Measurements from ENCODE around the gene ZNF488.

Gene ZNF488

DNA sequence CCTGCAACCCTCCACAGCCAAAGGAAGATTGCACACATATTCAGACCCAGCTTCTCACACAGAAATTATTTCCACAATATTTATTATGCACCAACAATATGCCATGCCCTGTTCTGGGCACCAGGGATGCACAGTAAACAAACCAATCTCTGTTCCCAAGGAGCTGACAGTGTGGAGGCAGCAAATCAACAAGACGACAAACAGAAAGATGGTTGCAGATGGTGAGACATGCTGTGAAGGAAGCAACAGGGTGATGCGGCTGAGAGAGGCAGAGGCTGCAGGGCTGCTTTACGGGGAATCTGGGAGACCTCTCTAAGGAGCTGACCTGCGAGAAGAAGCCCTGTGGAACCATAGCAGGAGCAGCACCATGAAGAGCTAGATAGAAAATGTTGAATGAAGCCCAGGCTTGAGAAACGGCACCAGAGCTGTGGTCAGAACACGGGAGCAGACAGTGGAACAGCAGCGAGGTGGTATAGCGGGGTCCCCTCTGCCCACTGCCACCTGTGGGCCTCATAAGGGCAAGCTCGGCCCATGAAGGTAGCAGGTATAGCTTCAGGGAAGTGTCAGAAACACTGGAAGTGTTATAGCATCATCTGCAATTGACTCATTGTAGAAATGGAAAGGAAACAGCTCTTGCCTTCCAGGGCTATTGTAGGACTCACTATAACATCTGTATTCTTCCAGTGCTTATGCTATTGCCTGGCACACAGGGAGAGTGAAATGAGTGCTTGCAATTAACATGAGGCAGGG, 18.5 kb downstream of the ZNF488 start:
- H3K4me1 ChIP-seq (ENCODE audit: control extremely low read depth in 1 of 4, control insufficient read depth in 4 of 4, insufficient read depth in 4 of 4, low read length in 3 of 4), result no peaks in the 10 kb centered on the region
- H3K4me3 ChIP-seq (ENCODE audit: control insufficient read depth in 1 of 7, extremely low read depth in 1 of 7, insufficient read depth in 4 of 7, low read depth in 2 of 7, low read length in 6 of 7), result no peak overlapping the region
- 98% methylated on average over 9 of the region's 9 CpGs for whole genome bisulfite sequencing (ENCODE audit: insufficient coverage)
- POLR2A ChIA-PET, result no interaction called here
- H3K27ac ChIP-seq (ENCODE audit: insufficient read depth in 1 of 2, low read depth in 1 of 2, low read length in 2 of 2, poor library complexity in 1 of 2, severe bottlenecking in 2 of 2), result no peak overlapping the region
- no peaks in the 10 kb centered on the region for H3K36me3 ChIP-seq (ENCODE audit: control insufficient read depth in 4 of 4, insufficient read depth in 4 of 4, low read length in 3 of 4)
- CTCF ChIA-PET, result interaction anchor here (1.4 kb wide), 2 partner anchors 9 to 39 kb away, joined by 4 to 6 read pairs; no protein-coding TSS in a partner anchor
- H3K9me3 ChIP-seq (ENCODE audit: control extremely low read depth in 1 of 5, control insufficient read depth in 4 of 5, insufficient read depth in 2 of 5, low read depth in 1 of 5, low read length in 4 of 5), result no peaks in the 10 kb centered on the region
- no peak for DNase-seq
- H3K27me3 ChIP-seq (replicated peaks in 2 of 5; ENCODE audit: control insufficient read depth in 4 of 5, insufficient read depth in 5 of 5, low read length in 4 of 5), result no peaks in the 10 kb centered on the region

- ChIA-PET POLR2A (no interaction called here), CTCF (interaction anchor here (1.4 kb wide), 2 partner anchors 10 to 40 kb away, joined by 4 to 6 read pairs; no protein-coding TSS in a partner anchor)
- Histone ChIP-seq H3K36me3 (ENCODE audit: control insufficient read depth in 4 of 4, insufficient read depth in 4 of 4, low read length in 3 of 4) (no peaks in the 10 kb centered on the region), H3K4me1 (ENCODE audit: control extremely low read depth in 1 of 4, control insufficient read depth in 4 of 4, insufficient read depth in 4 of 4, low read length in 3 of 4) (no peaks in the 10 kb centered on the region), H3K9me3 (ENCODE audit: control extremely low read depth in 1 of 5, control insufficient read depth in 4 of 5, insufficient read depth in 2 of 5, low read depth in 1 of 5, low read length in 4 of 5) (no peaks in the 10 kb centered on the region), H3K4me3 (ENCODE audit: control insufficient read depth in 1 of 7, extremely low read depth in 1 of 7, insufficient read depth in 4 of 7, low read depth in 2 of 7, low read length in 6 of 7) (no peak overlapping the region), H3K27me3 (replicated peaks in 2 of 5; ENCODE audit: control insufficient read depth in 4 of 5, insufficient read depth in 5 of 5, low read length in 4 of 5) (no peaks in the 10 kb centered on the region), H3K27ac (ENCODE audit: insufficient read depth in 1 of 2, low read depth in 1 of 2, low read length in 2 of 2, poor library complexity in 1 of 2, severe bottlenecking in 2 of 2) (no peak overlapping the region)
- no peak for DNase-seq
- WGBS (ENCODE audit: insufficient coverage), result 100% methylated on average over 5 of the region's 6 CpGs
Measured at GRCh38 chr10:47364911-47365310, 19.2 kb downstream of the ZNF488 start.

GRCh38 chr10:47364366-47364765, 19.7 kb downstream of the ZNF488 start:
- H3K27me3 ChIP-seq (replicated peaks in 2 of 5; ENCODE audit: control insufficient read depth in 4 of 5, insufficient read depth in 5 of 5, low read length in 4 of 5), result no peaks in the 10 kb centered on the region
- H3K36me3 ChIP-seq (ENCODE audit: control insufficient read depth in 4 of 4, insufficient read depth in 4 of 4, low read length in 3 of 4), result no peaks in the 10 kb centered on the region
- CTCF ChIA-PET, result interaction anchor here (1.4 kb wide), 2 partner anchors 10 to 41 kb away, joined by 4 to 6 read pairs; no protein-coding TSS in a partner anchor
- 95% methylated on average over 3 of the region's 4 CpGs for WGBS (ENCODE audit: insufficient coverage)
- H3K4me3 ChIP-seq (ENCODE audit: control insufficient read depth in 1 of 7, extremely low read depth in 1 of 7, insufficient read depth in 4 of 7, low read depth in 2 of 7, low read length in 6 of 7), result no peak overlapping the region
- H3K4me1 ChIP-seq (ENCODE audit: control extremely low read depth in 1 of 4, control insufficient read depth in 4 of 4, insufficient read depth in 4 of 4, low read length in 3 of 4), result no peaks in the 10 kb centered on the region
- POLR2A ChIA-PET, result no interaction called here
- no peak for DNase-seq
- no peaks in the 10 kb centered on the region for H3K9me3 ChIP-seq (ENCODE audit: control extremely low read depth in 1 of 5, control insufficient read depth in 4 of 5, insufficient read depth in 2 of 5, low read depth in 1 of 5, low read length in 4 of 5)
- H3K27ac ChIP-seq (ENCODE audit: insufficient read depth in 1 of 2, low read depth in 1 of 2, low read length in 2 of 2, poor library complexity in 1 of 2, severe bottlenecking in 2 of 2), result no peak overlapping the region

DNA sequence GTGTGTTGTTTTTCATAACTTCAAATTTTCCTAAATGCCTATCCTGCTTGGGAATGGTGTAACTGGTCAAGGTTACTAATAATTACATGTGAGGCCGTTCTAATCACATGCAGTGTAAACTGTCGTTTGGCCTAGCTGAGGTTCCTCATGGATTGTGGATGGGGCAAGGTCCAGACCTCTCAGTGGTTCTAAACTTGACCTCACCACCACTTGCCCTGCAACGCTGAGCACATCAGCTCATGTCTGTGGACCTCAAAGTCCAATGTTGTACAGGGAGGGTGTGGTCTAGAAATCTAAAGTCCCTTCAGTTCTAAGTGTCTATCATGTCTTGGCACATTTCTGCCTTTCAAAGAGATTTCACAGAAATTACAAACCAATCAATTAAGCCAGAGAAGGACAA, 20.3 kb downstream of the ZNF488 start:
- no peak for DNase-seq
- ChIA-PET CTCF (interaction anchor here (1.1 kb wide), 1 partner anchor 33 kb away, joined by 3 read pairs; no protein-coding TSS in a partner anchor), POLR2A (no interaction called here)
- no peaks in the 10 kb centered on the region for H3K4me1 ChIP-seq (ENCODE audit: control extremely low read depth in 1 of 4, control insufficient read depth in 4 of 4, insufficient read depth in 4 of 4, low read length in 3 of 4)
- H3K36me3 ChIP-seq (ENCODE audit: control insufficient read depth in 4 of 4, insufficient read depth in 4 of 4, low read length in 3 of 4), result no peaks in the 10 kb centered on the region
- no peak overlapping the region for H3K4me3 ChIP-seq (ENCODE audit: control insufficient read depth in 1 of 7, extremely low read depth in 1 of 7, insufficient read depth in 4 of 7, low read depth in 2 of 7, low read length in 6 of 7)
- no peaks in the 10 kb centered on the region for H3K9me3 ChIP-seq (ENCODE audit: control extremely low read depth in 1 of 5, control insufficient read depth in 4 of 5, insufficient read depth in 2 of 5, low read depth in 1 of 5, low read length in 4 of 5)
- H3K27me3 ChIP-seq (replicated peaks in 2 of 5; ENCODE audit: control insufficient read depth in 4 of 5, insufficient read depth in 5 of 5, low read length in 4 of 5), result no peaks in the 10 kb centered on the region
- WGBS (ENCODE audit: insufficient coverage), result 100% methylated on average over 2 of the region's 3 CpGs
- no peak overlapping the region for H3K27ac ChIP-seq (ENCODE audit: insufficient read depth in 1 of 2, low read depth in 1 of 2, low read length in 2 of 2, poor library complexity in 1 of 2, severe bottlenecking in 2 of 2)

GRCh38 chr10:47362199-47362598, 21.9 kb downstream of the ZNF488 start:
- ChIA-PET POLR2A (no interaction called here), CTCF (interaction anchor here (0.7 to 1.4 kb wide), 7 partner anchors 8 to 87 kb away, joined by 3 to 5 read pairs (median 3); no protein-coding TSS in a partner anchor)
- no peak for DNase-seq
- Histone ChIP-seq H3K4me1 (ENCODE audit: control extremely low read depth in 1 of 4, control insufficient read depth in 4 of 4, insufficient read depth in 4 of 4, low read length in 3 of 4) (no peaks in the 10 kb centered on the region), H3K27me3 (replicated peaks in 2 of 5; ENCODE audit: control insufficient read depth in 4 of 5, insufficient read depth in 5 of 5, low read length in 4 of 5) (no peaks in the 10 kb centered on the region), H3K9me3 (ENCODE audit: control extremely low read depth in 1 of 5, control insufficient read depth in 4 of 5, insufficient read depth in 2 of 5, low read depth in 1 of 5, low read length in 4 of 5) (no peaks in the 10 kb centered on the region), H3K36me3 (ENCODE audit: control insufficient read depth in 4 of 4, insufficient read depth in 4 of 4, low read length in 3 of 4) (no peaks in the 10 kb centered on the region), H3K27ac (ENCODE audit: insufficient read depth in 1 of 2, low read depth in 1 of 2, low read length in 2 of 2, poor library complexity in 1 of 2, severe bottlenecking in 2 of 2) (no peak overlapping the region), H3K4me3 (ENCODE audit: control insufficient read depth in 1 of 7, extremely low read depth in 1 of 7, insufficient read depth in 4 of 7, low read depth in 2 of 7, low read length in 6 of 7) (no peak overlapping the region)
- WGBS (ENCODE audit: insufficient coverage), result 100% methylated on average over 3 of the region's 3 CpGs

GRCh38 chr10:47361293-47361692, 22.8 kb downstream of the ZNF488 start:
- CTCF ChIA-PET, result interaction anchor here (0.7 to 1.4 kb wide), 6 partner anchors 9 to 88 kb away, joined by 3 to 5 read pairs (median 4); no protein-coding TSS in a partner anchor
- H3K27me3 ChIP-seq (replicated peaks in 2 of 5; ENCODE audit: control insufficient read depth in 4 of 5, insufficient read depth in 5 of 5, low read length in 4 of 5), result no peaks in the 10 kb centered on the region
- peak; percentile 34 to 55 (median 49) for DNase-seq

GRCh38 chr10:47360419-47361040, 23.6 kb downstream of the ZNF488 start:
- 93% methylated on average over 11 of the region's 14 CpGs for WGBS (ENCODE audit: insufficient coverage)
- ChIA-PET CTCF (interaction anchor here (0.6 to 1.7 kb wide), 6 partner anchors 9 to 19 kb away, joined by 3 to 5 read pairs (median 4); partner anchors contain the start of gene RBP3), POLR2A (no interaction called here)
- Histone ChIP-seq H3K9me3 (ENCODE audit: control extremely low read depth in 1 of 5, control insufficient read depth in 4 of 5, insufficient read depth in 2 of 5, low read depth in 1 of 5, low read length in 4 of 5) (no peaks in the 10 kb centered on the region), H3K4me3 (ENCODE audit: control insufficient read depth in 1 of 7, extremely low read depth in 1 of 7, insufficient read depth in 4 of 7, low read depth in 2 of 7, low read length in 6 of 7) (no peak overlapping the region), H3K27ac (ENCODE audit: insufficient read depth in 1 of 2, low read depth in 1 of 2, low read length in 2 of 2, poor library complexity in 1 of 2, severe bottlenecking in 2 of 2) (no peak overlapping the region), H3K4me1 (ENCODE audit: control extremely low read depth in 1 of 4, control insufficient read depth in 4 of 4, insufficient read depth in 4 of 4, low read length in 3 of 4) (no peaks in the 10 kb centered on the region), H3K36me3 (ENCODE audit: control insufficient read depth in 4 of 4, insufficient read depth in 4 of 4, low read length in 3 of 4) (no peaks in the 10 kb centered on the region), H3K27me3 (replicated peaks in 2 of 5; ENCODE audit: control insufficient read depth in 4 of 5, insufficient read depth in 5 of 5, low read length in 4 of 5) (no peaks in the 10 kb centered on the region)
- DNase-seq, result peak in 1 of 3 donors; percentile 17

More at GRCh38 chr10:47361293-47361692, 22.8 kb downstream of the ZNF488 start:
- POLR2A ChIA-PET, result no interaction called here
- Histone ChIP-seq H3K4me1 (ENCODE audit: control extremely low read depth in 1 of 4, control insufficient read depth in 4 of 4, insufficient read depth in 4 of 4, low read length in 3 of 4) (no peaks in the 10 kb centered on the region), H3K9me3 (ENCODE audit: control extremely low read depth in 1 of 5, control insufficient read depth in 4 of 5, insufficient read depth in 2 of 5, low read depth in 1 of 5, low read length in 4 of 5) (no peaks in the 10 kb centered on the region), H3K4me3 (ENCODE audit: control insufficient read depth in 1 of 7, extremely low read depth in 1 of 7, insufficient read depth in 4 of 7, low read depth in 2 of 7, low read length in 6 of 7) (no peak overlapping the region), H3K27ac (ENCODE audit: insufficient read depth in 1 of 2, low read depth in 1 of 2, low read length in 2 of 2, poor library complexity in 1 of 2, severe bottlenecking in 2 of 2) (no peak overlapping the region), H3K36me3 (ENCODE audit: control insufficient read depth in 4 of 4, insufficient read depth in 4 of 4, low read length in 3 of 4) (no peaks in the 10 kb centered on the region)
- 54% methylated on average over 8 of the region's 9 CpGs for WGBS (ENCODE audit: insufficient coverage)

Data from common myeloid progenitor, CD34-positive (primary cell).